Stimulated activated CD8-positive, alpha-beta memory T cell treated with anti-CD3 and anti-CD28 coated beads, Interleukin-15, amount 100 ng/mL, for 4 hours (primary cell): Measurements from ENCODE around the gene IL1F10.

Experiments
- DNase-seq, 2 donors: peaks; one replicate each; pipeline ENCODE4 v3.0.0-alpha.2; 2020; ENCODE audit warnings: low read depth in 2 of 2

Gene IL1F10

DNA sequence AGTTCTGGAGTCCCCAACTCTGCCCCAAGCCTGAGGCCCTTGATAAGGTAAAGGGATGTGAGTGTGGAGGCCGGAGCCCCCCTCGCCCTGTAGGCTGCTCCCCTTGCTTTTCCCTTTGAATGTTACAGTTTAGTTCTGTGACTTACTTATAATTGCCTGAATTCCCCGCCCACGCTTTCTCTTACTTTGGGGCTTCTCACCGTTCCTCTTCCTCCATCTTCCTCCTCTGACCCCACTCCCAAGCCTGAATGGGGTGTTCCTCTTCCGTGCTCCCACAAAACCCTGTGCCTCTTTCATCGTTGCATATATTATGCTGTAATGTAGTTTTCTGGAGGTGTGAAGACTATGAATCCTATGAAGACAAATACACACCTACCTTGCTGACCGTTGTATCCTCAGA lies 44.7 kb downstream of the IL1F10 start:
- no peak for DNase-seq

DNA sequence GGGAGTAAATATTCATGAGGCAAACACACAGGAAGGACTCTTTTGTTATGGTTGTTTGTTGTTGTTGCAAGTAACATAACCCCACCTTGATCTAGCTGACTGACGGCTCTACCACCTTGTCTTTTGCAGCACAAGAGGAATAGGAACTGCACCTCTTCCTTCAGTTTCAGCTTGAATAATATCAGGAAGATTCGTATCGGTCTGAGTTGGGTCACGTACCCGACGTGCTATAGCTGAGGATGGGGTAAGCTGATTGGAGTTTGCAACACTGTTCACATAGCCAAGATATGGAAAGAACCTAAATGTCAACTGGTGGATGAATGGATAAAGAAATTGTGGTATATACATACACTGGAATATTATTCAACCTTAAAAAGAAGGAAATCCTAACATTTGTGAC lies 45.1 kb downstream of the IL1F10 start:
- no peak for DNase-seq

GRCh38 chr2:113113807-113114206 lies 46.0 kb downstream of the IL1F10 start:
- DNase-seq = no peak

GRCh38 chr2:113114224-113114945 lies 46.6 kb downstream of the IL1F10 start:
- no peak for DNase-seq

- DNase-seq = no peak
Measured at GRCh38 chr2:113114996-113115395, 47.2 kb downstream of the IL1F10 start.

DNA sequence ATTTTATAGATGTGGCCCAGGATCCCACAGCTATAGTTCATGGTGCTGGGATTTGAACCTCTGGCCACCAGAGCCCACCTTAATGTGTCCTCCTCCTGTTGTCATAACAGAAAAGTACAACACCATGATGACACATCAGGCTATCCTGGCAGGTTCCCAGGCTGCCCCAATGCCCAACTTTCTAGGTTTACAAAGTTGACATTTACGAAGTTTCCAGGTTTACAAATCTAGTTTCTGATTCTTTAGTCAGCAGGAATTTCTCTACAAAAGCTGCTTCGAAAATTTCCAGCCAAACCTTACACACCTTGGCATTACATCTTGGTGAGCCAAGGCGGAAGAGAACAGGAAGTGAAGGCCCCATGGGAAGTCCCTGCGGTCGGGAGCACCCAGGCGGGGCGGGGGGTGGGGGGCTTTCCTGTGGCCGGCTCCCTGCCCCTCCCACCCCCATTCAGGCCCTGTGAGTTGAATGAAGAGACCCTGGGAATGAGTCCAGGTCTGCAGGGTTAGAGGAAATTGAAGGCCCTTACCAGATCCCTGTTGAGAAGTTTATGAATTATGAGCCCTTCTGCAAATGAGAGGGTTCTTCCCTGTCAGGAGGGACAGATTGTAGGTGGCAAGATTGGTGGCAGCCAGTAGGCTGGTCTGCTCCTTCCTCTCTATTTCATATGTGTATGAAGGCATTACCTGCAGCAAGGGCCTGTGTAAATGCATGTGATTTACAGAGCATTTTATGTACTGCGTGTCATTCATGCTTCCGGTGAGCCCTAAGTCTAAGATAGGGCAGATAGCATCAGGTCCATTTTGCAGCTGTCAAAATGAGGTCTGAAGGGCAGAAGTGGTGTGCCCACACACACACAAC lies 48.6 kb downstream of the IL1F10 start:
- no peak for DNase-seq

- DNase-seq = no peak
Measured at GRCh38 chr2:113117541-113118262, 49.9 kb downstream of the IL1F10 start.

DNA sequence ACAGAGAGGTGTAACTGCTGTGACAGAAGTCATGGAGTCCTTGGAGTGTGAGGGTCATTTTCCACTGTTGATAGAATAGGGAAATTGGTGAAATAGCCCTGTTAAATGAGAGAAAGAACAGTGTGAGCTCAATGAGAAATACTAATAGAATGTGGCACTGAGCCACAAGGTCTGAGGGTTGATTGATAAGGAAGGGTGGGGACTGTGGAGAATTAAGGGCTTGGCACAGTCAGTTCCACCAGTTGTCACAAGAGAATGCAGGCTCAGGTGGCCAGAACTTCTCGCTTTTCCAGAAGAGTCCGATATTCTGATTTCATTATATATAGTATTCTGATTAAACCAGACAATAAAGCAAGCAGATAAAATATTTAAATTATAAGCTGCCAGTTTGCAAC lies 50.5 kb downstream of the IL1F10 start:
- DNase-seq = no peak

- no peak for DNase-seq
Measured at GRCh38 chr2:113119111-113119510, 51.3 kb downstream of the IL1F10 start.

DNA sequence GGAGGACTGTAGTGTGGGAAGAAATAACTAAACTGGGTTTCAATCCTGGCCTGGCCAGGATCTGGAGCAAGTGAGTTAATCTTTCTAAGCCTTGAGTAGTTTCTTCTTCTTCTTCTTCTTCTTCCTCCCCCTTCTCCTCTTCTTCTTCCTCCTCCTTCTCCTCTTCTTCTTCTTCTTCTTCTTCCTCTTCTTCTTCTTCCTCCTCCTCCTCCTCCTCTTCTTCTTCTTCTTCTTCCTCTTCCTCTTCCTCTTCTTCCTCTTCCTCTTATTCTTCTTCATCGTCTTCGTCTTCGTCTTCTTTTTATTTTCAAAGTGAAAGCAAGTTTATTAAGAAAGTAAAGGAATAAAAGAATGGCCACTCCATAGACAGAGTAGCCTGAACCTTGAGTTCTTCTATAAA lies 53.1 kb downstream of the IL1F10 start:
- DNase-seq = no peak

GRCh38 chr2:113122364-113122763 lies 54.6 kb downstream of the IL1F10 start:
- no peak for DNase-seq

- no peak for DNase-seq
Measured at GRCh38 chr2:113123726-113124125, 56.0 kb downstream of the IL1F10 start.

GRCh38 chr2:113124181-113124961 lies 56.6 kb downstream of the IL1F10 start:
- DNase-seq = no peak
